ENCODE measurements around the gene FAM227A. TPM values are rescaled to one million over a fixed set of nuclear protein-coding genes. Genes with fewer than 3 reads are reported as not detected.

FAM227A gene
- 12.0 TPM for polyA plus RNA-seq (ENCODE audit: insufficient read length)
- long read RNA-seq, donor 1, result 0 reads
- long read RNA-seq, donor 2, partial matches to known transcripts, result 0 of 1 reads
- long read RNA-seq, donor 2, other reads (novel, unspliced or antisense), result 0 of 1 reads
- long read RNA-seq, donor 3, result 0 reads
- long read RNA-seq, donor 4, result 0 reads
- long read RNA-seq, donor 5, result 0 reads
- long read RNA-seq, donor 6, result 0 reads
- long read RNA-seq, donor 7, result 0 reads
- long read RNA-seq, donor 8, result 0 reads

DNA sequence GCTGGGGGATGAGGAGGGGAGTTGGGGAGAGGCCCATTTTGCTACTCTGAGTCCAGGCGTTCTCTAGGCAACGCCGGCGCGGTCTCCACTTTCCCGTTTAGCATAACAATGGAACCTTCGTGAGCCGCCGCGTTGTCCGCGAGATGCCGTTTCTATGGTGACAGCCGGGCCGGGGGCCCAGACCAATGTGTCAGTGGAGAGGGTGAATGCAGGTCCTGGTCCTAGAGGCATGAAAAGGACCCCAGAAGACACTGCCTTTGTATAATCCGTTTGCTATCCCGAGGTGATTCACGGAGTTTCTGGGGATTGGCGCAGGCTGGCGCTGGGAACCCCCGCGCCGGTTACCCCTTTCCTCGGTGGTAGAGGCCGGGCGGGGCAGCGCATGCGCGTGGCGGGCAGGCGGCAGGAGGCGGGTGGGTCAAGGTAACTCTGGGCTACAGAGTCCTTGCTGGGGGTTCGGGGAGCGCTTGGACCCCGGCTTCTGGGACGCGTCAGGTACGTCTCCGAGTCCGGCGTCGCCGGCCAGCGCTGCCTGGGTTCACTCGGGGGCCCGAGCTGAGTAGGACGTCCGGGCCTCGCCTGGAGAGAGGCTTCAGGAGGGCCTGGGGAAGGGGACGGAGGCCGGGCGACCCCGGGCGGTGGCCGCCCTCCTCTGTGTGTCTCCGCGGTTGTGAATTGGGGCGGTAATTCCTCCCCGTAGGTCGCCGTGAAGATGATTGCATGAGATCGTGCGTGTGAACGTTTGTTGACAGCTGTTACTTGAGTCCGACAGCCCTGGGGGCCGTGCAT lies at the start of gene FAM227A, which contains the start of gene CBY1:
Gene FAM227A, minus strand, starts transcription at position 137 of the 789 bp plus-strand sequence. CDS start 6,224 bp downstream, outside the sequence.
Gene CBY1, plus strand, starts transcription at position 383 of the 789 bp plus-strand sequence. CDS start 11,417 bp downstream, outside the sequence.
- DNase-seq, result peak; percentile 92

DNA sequence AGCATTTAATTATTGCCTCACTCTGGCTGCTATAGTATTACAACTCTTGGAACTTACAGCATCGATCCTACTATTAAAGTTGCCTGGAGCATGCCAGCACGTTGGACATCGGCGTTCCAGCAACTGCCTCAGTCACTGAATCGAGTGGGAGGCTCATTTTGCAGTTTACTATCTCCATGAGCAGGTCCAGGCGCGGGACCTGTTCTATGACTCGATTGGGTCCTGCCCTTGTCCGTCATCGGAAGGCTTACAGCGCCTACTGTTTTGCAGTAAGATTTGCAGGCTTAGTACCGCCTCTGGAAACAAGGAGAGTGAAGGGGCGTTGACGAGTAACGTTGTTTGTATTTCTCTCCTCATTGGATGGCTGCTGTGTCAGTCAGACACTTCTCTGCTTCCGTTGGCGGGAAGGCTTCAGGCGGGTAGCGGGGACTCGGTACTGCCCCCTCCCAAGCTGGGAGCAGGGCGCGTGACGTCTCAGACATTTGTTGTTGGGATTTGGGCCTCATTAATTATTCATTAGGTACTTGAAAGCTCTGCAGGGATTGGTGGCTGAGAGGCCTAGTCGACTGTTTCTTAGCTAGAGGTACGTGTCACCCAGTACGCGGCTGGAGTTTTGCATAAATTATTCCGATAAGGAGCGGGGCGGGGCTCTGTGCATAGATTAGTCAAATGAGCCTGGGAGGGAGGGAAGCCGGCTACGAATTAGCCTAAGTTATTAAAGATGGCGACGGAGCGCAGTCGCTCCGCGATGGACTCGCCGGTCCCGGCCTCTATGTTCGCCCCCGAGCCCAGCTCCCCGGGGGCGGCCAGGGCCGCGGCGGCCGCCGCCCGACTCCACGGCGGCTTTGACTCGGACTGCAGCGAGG lies 49.3 kb upstream of the FAM227A start, which contains the start of gene GTPBP1:
Gene GTPBP1, plus strand, starts transcription at position 710 of the 866 bp plus-strand sequence. Its CDS starts 12 bp downstream, at position 722.
- peak; percentile 100 for DNase-seq

- no peak for DNase-seq
These were observed 48.6 kb upstream of the FAM227A start for GRCh38 chr22:38704654-38705234.

GRCh38 chr22:38700789-38701628 lies 44.8 kb upstream of the FAM227A start, which contains the start of gene JOSD1:
JOSD1 (minus strand) TSS chr22:38700943; CDS start chr22:38699987, 956 bp downstream.
- DNase-seq, result peak; percentile 92

GRCh38 chr22:38700270-38700788 lies 44.1 kb upstream of the FAM227A start:
- DNase-seq, result no peak

- peak; percentile 36 for DNase-seq
These were observed 43.6 kb upstream of the FAM227A start for GRCh38 chr22:38699784-38700183.

GRCh38 chr22:38699143-38699542 lies 43.0 kb upstream of the FAM227A start:
- DNase-seq, result no peak

- no peak for DNase-seq
These were observed 42.4 kb upstream of the FAM227A start for GRCh38 chr22:38698407-38699094.

DNA sequence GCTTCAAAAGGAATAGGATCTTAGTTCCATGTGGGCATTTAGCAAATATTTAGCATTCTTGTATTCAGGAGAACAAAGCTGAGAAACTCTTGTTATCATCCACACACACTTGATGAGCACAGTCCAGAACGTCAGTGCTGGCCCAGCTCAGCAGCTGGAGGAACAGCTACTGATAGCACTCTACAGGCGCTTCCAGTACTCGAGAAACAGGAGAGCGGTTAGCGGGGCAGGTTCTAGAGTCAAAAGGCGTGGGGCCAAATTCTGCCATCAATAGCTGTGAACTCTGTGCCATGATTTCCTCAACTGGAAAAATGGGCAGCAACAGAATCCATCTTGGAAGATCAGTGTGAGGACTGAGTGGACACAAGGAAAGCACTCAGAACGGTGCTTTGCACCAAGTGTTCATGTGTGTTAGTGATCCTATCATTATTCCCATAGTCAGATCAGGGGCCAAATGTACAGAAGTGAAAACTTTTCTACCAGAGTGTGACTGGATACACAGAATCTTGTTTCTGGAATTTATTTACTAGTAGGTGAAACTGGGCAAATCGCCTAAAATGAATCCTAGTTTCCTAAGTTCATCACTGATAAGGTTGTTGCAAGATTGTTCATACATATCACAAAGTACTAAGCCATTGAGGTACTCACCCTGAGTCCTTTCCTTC lies 41.4 kb upstream of the FAM227A start:
- no peak for DNase-seq

GRCh38 chr22:38696606-38697424 lies 40.6 kb upstream of the FAM227A start:
- no peak for DNase-seq

- DNase-seq, result no peak
These were observed 38.7 kb upstream of the FAM227A start for GRCh38 chr22:38694940-38695339.

- DNase-seq, result no peak
These were observed 37.9 kb upstream of the FAM227A start for GRCh38 chr22:38694049-38694448.

GRCh38 chr22:38689651-38690050 lies 33.5 kb upstream of the FAM227A start:
- DNase-seq, result no peak

DNA sequence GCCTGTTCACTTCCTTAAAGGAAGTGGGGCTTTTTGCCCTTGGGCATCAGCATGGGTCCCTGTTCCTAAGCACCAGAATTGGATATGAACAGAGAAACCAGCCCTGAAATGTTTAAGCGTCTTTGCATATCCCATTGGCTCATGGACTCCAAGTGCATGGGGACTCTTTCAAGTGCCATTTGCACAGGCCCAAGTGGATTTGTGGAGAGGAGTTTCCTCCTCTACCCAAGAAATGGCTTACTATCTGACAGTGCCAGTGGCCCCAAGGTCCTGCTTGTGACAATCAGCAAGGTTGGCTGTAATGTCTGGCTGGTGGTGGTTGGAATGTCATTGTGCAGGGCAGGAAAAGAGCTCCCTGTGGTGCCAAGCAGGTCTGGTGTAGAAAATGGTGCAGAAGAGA lies 29.6 kb upstream of the FAM227A start:
- no peak for DNase-seq

GRCh38 chr22:38684895-38685294 lies 28.7 kb upstream of the FAM227A start:
- no peak for DNase-seq

GRCh38 chr22:38681582-38682335 lies 25.6 kb upstream of the FAM227A start, which contains the start of gene TOMM22:
TOMM22 (plus strand) TSS chr22:38681957; CDS start chr22:38681979, 22 bp downstream.
- peak; percentile 84 for DNase-seq

DNA sequence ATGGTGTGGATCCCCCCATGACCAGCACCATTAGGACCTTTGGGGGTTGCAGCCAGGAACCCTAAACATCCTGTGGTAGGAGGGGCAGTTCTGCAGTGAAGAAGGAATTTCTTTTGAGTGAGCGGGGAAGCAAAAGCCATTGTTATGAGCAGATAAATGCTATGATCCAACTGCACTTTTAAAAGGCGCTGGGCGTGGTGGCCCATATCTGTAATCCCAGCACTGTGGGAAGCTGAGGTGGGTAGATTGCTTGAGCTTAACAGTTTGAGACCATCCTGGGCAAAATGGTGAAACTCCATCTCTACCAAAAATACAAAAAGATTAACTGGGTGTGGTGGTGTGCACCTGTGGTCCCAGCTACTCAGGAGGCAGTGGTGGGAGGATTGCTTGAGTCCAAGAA lies 19.6 kb upstream of the FAM227A start:
- DNase-seq, result no peak

All from left kidney (tissue), 8 donors.